ENCODE measurements around the gene TRIM17. TPM values are rescaled to one million over a fixed set of nuclear protein-coding genes. Genes with fewer than 3 reads are reported as not detected.

TRIM17 gene
- polyA plus RNA-seq, 1 of the 3 experiments (the other 2 are of a cell fraction) = 1.6 TPM

DNA sequence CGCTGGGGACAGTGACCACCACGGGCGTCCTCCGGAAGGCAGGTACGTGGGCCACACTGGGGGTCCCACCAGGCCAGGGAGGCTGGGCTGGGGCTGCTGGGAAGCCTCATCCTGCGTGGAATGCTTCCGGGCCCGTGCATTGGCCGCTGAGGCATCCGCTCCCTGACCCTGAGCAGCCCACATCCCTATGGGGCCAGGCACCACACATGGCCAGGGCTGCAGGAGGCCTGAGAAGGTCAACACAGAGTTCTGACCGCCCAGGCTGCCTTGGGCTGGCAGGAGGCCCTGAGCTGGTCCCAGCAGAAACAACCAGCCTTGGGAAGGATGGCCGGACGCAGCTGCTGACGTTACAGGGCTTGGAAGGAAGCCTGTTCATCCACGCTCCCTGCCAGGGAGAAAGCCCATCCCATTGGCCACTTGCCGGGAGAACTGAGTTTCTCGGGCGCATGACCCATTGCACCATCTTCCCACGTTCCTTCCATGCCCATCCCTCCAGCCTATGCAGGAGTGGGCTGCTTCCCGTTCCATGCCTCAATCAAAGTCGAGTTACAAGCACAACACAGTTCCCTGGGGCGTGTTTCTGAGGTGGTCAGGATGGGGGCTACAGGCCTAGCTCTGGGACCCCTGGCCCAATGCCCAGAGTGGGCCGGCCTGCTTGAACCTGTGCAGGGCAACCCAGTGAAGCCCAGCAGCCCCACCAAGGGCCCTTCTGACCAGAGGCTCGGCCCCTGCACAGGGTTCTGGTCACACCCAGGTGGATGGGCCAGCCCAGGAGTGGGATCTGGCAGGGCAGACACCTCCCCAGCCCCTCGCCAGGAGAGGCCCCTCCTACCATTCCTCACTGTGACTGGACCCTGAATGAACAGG is 41.7 kb downstream of the TRIM17 start (continued):
- no peak for TF ChIP-seq USF1 (IDR thresholded peaks at IDR 0.05; ENCODE audit: borderline replicate concordance, low read depth)
- no peak for TF ChIP-seq USF2 (IDR thresholded peaks at IDR 0.05; ENCODE audit: borderline replicate concordance, low read depth, low read length)

DNA sequence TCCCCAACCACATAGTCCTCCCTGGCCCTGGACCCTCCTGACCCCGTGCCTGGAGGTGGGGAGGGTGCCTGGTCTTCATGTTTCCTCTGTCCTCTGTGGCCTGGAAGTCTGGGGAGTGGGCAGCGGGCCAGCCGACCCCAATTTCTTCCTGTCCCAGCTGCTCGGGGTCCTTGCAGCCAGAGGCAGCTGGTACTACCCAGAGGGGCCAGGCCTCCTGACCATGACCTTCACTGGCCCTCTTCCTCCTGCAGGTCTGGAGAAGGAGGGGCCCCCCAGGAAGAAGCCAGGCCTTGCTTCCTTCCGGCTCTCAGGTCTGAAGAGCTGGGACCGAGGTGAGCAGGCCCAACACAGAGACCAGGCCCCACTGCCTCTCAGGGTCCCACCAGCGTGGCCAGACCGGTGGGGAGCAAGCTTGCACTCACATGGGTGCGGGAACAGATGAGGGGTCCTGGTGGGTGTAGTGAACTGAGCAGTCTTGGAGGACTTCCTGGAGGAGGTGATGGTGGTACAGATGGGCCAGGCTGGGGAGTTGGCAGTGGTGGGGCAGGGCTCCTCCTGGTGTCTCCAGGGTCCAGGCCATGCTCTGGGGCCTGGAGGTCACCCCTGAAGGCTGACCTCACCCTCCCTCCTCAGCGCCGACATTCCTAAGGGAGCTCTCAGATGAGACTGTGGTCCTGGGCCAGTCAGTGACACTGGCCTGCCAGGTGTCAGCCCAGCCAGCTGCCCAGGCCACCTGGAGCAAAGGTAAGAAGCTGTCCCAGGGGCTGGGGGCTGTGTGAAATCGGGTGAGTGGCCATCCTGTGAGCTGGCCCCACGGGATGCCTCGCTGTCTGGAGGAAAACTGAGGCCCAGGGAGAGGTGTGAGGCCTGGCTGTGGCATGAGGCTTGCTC is 42.7 kb downstream of the TRIM17 start:
- Histone ChIP-seq H3K27me3 (ENCODE audit: insufficient read depth) (no peaks in the 10 kb centered on the region), H3K9me2 (no peaks in the 10 kb centered on the region), H3K27ac (ENCODE audit: low read depth in 2 of 2, low read length in 1 of 2) (no peak overlapping the region), H4K20me1 (ENCODE audit: insufficient read depth) (no peaks in the 10 kb centered on the region), H3K9ac (no peak overlapping the region), H3F3A (replicated peaks; ENCODE audit: insufficient read depth) (no peaks in the 10 kb centered on the region), H3K36me3 (replicated peaks in 1 of 2; ENCODE audit: control insufficient read depth in 1 of 2, insufficient read depth in 2 of 2, low read length in 1 of 2) (no peaks in the 10 kb centered on the region), H3K4me2 (no peak overlapping the region), H3K4me3 (ENCODE audit: low read depth in 2 of 2, low read length in 1 of 2) (no peak overlapping the region), H2AFZ (ENCODE audit: low read depth) (no peak overlapping the region), H3K9me3 (no peaks in the 10 kb centered on the region), H3K4me1 (ENCODE audit: control insufficient read depth in 1 of 2, insufficient read depth in 2 of 2, low read depth in 1 of 2, low read length in 1 of 2) (peaks cover 3 to 8% of the 10 kb centered on the region in 2 experiments; a peak in 2 of 4 replicates), H3K79me2 (ENCODE audit: insufficient read depth) (no peaks in the 10 kb centered on the region)
- DNase-seq = no peak
- ChIA-PET POLR2A (no interaction called here), CTCF (interaction anchor here (1.1 to 1.5 kb wide), 3 partner anchors 17 to 127 kb away, joined by 3 read pairs; no protein-coding TSS in a partner anchor)
- TF ChIP-seq POLR2AphosphoS5 (IDR thresholded peaks at IDR 0.05; ENCODE audit: low read depth, low read length) (no peak), MEF2A (IDR thresholded peaks at IDR 0.05; ENCODE audit: borderline replicate concordance, low read depth) (no peak), RFX5 (IDR thresholded peaks at IDR 0.05; ENCODE audit: low read length) (no peak), TEAD4 (IDR thresholded peaks at IDR 0.05; ENCODE audit: borderline replicate concordance, insufficient read depth) (no peak), SMC3 (IDR thresholded peaks at IDR 0.05; ENCODE audit: low read depth, low read length) (no peak), FOXJ3 (CRISPR knock-in tag; IDR thresholded peaks at IDR 0.05) (no peak), IRF3 (IDR thresholded peaks at IDR 0.05; ENCODE audit: low read depth, low read length) (no peak), TCF12 (IDR thresholded peaks at IDR 0.05) (no peak), CTCF (IDR thresholded peaks at IDR 0.05) (no peak), RAD21 (IDR thresholded peaks at IDR 0.05; ENCODE audit: low read length) (no peak), RXRA (IDR thresholded peaks at IDR 0.05; ENCODE audit: borderline replicate concordance, low read depth) (no peak), USF2 (IDR thresholded peaks at IDR 0.05; ENCODE audit: borderline replicate concordance, low read depth, low read length) (no peak), GABPA (IDR thresholded peaks at IDR 0.05; ENCODE audit: low read depth) (no peak), SIN3A (IDR thresholded peaks at IDR 0.05; ENCODE audit: borderline replicate concordance, low read depth, low read length) (no peak)
- 58% methylated on average over 4 of the region's 14 CpGs for WGBS (ENCODE audit: low lambda C conversion rate)
